Left colon (tissue), 2 donors: ENCODE measurements around the gene SP140. TPM values are rescaled to one million over a fixed set of nuclear protein-coding genes. Genes with fewer than 3 reads are reported as not detected.

Source experiments
- ATAC-seq: fragments of 200-7000 bp; cut with Tn5 transposase; one replicate; pipeline ENCODE4 v1.9.1; 2020; ENCODE audit warnings: mild to moderate bottlenecking, moderate library complexity
- DNase-seq, 2 donors: peaks; one replicate each; pipeline ENCODE4 v3.0.0-alpha.2; 2020
- intact Hi-C, 2 donors: fragments of 100-400 bp; cut with DNase I in 1 of 2; cut with micrococcal nuclease in 1 of 2; formaldehyde crosslinking; loops; one replicate each; pipeline versions ENCODE4 v1.11.2 to v1.14.0; 2022; cut with DNase I, micrococcal nuclease
- long read RNA-seq: library from polyadenylated mRNA; unstranded; transcript quantifications from one replicate; pipeline ENCODE4 v2.0.0, GENCODE V29; 2021
- total RNA-seq, 2 donors: library from RNA; stranded (reverse); fragmentation: NEBNext Ultra II Directional; extraction: Animal tissue kit (Norgen Biotek cat#: 25700); gene quantifications; one replicate each; pipeline ENCODE4 v1.2.1, GENCODE V29; 2021
- donor health status: DM: no; HTN: no; CAD: no.
- donor health status: DM: yes; HTN: yes; CAD: no.

SP140 gene
- total RNA-seq = 1 to 10 TPM; 1.1 to 2.6 TPM
- long read RNA-seq = 0 reads

GRCh38 chr2:230225486-230225885 is at the start of gene SP140:
SP140 (plus strand) TSS chr2:230225736; CDS start chr2:230225845, 109 bp downstream.
- ATAC-seq (peak; percentile 54), DNase-seq (peak; percentile 48 to 58)
- intact Hi-C loops = no loop called here

- intact Hi-C loops = no loop called here
- DNase-seq (no peak), ATAC-seq (no peak)
Measured at GRCh38 chr2:230176996-230177395, 48.5 kb upstream of the SP140 start.

GRCh38 chr2:230178546-230179485 is 46.7 kb upstream of the SP140 start:
- no peak for DNase-seq
- intact Hi-C loops = no loop called here
- ATAC-seq = no peak

GRCh38 chr2:230179907-230180306 is 45.6 kb upstream of the SP140 start:
- intact Hi-C loops = no loop called here
- ATAC-seq (no peak), DNase-seq (no peak)

GRCh38 chr2:230181195-230181594 is 44.3 kb upstream of the SP140 start:
- DNase-seq (no peak), ATAC-seq (peak; percentile 93)
- intact Hi-C loops = no loop called here

GRCh38 chr2:230184727-230185578 is 40.6 kb upstream of the SP140 start:
- intact Hi-C loops = no loop called here
- ATAC-seq (peak; percentile 55), DNase-seq (no peak)

- ATAC-seq (no peak), DNase-seq (no peak)
- intact Hi-C loops = no loop called here
Measured at GRCh38 chr2:230202430-230203109, 23.0 kb upstream of the SP140 start.

GRCh38 chr2:230203110-230203676 is 22.3 kb upstream of the SP140 start:
- ATAC-seq (no peak), DNase-seq (peak in 1 of 2 donors; percentile 28)
- intact Hi-C loops = no loop called here

GRCh38 chr2:230205034-230205433 is 20.5 kb upstream of the SP140 start:
- intact Hi-C loops = no loop called here
- no peak for DNase-seq
- no peak for ATAC-seq

GRCh38 chr2:230205721-230206120 is 19.8 kb upstream of the SP140 start:
- DNase-seq (no peak), ATAC-seq (no peak)
- intact Hi-C loops = no loop called here

- DNase-seq (no peak), ATAC-seq (no peak)
- intact Hi-C loops = no loop called here
Measured at GRCh38 chr2:230208576-230208975, 17.0 kb upstream of the SP140 start.

GRCh38 chr2:230209422-230210051 is 16.0 kb upstream of the SP140 start:
- intact Hi-C loops = no loop called here
- no peak for DNase-seq
- no peak for ATAC-seq

GRCh38 chr2:230216489-230216888 is 9.0 kb upstream of the SP140 start:
- ATAC-seq (no peak), DNase-seq (no peak)
- intact Hi-C loops = no loop called here

GRCh38 chr2:230217424-230217823 is 8.1 kb upstream of the SP140 start:
- DNase-seq = no peak
- intact Hi-C loops = no loop called here

GRCh38 chr2:230218421-230218820 is 7.1 kb upstream of the SP140 start:
- intact Hi-C loops = no loop called here
- no peak for DNase-seq
- no peak for ATAC-seq

More at GRCh38 chr2:230217424-230217823, 8.1 kb upstream of the SP140 start:
- ATAC-seq = no peak

- ATAC-seq (peak; percentile 98), DNase-seq (peak; percentile 78 to 86)
- intact Hi-C loops = no loop called here
Measured at GRCh38 chr2:230219419-230220331, 5.9 kb upstream of the SP140 start, which contains the start of gene SP110. SP110 (minus strand) TSS chr2:230219984; CDS start chr2:230216927, 3,057 bp downstream.

GRCh38 chr2:230220347-230220969 is 5.1 kb upstream of the SP140 start:
- peak; percentile 20 for ATAC-seq
- intact Hi-C loops = no loop called here
- DNase-seq = no peak
